ENCODE measurements around the gene ZSCAN4. TPM values are rescaled to one million over a fixed set of nuclear protein-coding genes. Genes with fewer than 3 reads are reported as not detected.
A peak's percentile ranks its signal among the peaks of the same experiment; 100 is the strongest.

The ZSCAN4 gene, protein sequence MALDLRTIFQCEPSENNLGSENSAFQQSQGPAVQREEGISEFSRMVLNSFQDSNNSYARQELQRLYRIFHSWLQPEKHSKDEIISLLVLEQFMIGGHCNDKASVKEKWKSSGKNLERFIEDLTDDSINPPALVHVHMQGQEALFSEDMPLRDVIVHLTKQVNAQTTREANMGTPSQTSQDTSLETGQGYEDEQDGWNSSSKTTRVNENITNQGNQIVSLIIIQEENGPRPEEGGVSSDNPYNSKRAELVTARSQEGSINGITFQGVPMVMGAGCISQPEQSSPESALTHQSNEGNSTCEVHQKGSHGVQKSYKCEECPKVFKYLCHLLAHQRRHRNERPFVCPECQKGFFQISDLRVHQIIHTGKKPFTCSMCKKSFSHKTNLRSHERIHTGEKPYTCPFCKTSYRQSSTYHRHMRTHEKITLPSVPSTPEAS
- not detected in 2 replicates for total RNA-seq (2014; rRNA removed; shearing (Covaris generic); ENCODE audit: low replicate concordance)

DNA sequence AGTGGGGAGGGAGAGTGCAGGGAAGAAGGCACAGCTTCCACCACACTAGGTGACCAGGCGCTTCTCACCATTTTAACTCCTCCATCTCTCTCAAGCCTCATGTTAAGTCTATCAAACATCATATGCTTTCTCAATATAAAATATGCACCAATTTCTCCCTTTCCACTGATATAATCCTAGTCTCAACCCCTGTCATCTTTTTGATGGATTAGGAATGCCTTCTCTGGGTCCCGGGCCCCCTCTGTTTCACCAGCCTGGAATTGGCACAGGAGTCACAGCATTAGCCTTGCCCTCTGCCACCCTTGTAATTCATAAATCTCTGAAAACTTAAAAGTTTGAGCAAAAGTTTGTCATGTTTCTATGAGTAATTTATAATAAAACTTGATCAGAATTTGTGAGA lies at the start of gene ZSCAN4:
TSS of gene ZSCAN4 (plus strand) at position 301 of the 400 bp plus-strand sequence. CDS start 7,211 bp downstream, outside the sequence.
- Histone ChIP-seq H3K4me2 (ENCODE audit: low read depth, low read length, poor library complexity, severe bottlenecking) (no peak within 1 kb of the TSS), H3K79me2 (ENCODE audit: low read length) (no peaks in the 10 kb centered on the region), H3K9ac (ENCODE audit: low read length) (no peak within 1 kb of the TSS), H3K27ac (ENCODE audit: low read length) (no peak within 1 kb of the TSS), H3K4me1 (ENCODE audit: low read length) (no peaks in the 10 kb centered on the region), H3K9me3 (ENCODE audit: low read length) (no peaks in the 10 kb centered on the region), H3K27me3 (ENCODE audit: low read length) (no peaks in the 10 kb centered on the region), H3K4me3 (ENCODE audit: low read length) (no peak within 1 kb of the TSS), H4K20me1 (ENCODE audit: insufficient read depth, low read depth, low read length) (no peaks in the 10 kb centered on the region), H3K9me2 (replicated peaks; ENCODE audit: insufficient read depth, low read length) (no peaks in the 10 kb centered on the region), H3K36me3 (ENCODE audit: insufficient read depth, low read length) (no peaks in the 10 kb centered on the region), H2AFZ (ENCODE audit: low read length) (no peak within 1 kb of the TSS)
- DNase-seq = no peak

DNA sequence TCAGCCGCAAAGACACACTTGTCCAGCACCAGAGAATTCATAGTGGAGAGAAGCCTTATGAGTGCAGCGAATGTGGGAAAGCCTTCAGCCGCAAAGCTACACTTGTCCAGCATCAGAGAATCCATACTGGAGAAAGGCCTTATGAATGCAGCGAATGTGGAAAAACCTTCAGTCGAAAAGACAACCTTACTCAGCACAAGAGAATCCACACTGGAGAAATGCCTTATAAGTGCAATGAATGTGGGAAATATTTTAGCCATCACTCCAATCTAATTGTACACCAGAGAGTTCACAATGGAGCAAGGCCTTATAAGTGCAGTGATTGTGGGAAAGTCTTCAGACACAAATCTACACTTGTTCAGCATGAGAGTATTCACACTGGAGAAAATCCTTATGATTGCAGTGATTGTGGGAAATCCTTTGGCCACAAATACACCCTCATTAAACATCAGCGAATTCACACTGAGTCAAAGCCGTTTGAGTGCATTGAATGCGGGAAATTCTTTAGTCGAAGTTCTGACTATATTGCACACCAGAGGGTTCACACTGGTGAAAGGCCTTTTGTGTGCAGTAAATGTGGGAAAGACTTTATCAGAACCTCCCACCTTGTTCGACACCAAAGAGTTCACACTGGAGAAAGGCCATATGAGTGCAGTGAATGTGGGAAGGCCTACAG lies 47.9 kb upstream of the ZSCAN4 start:
- Histone ChIP-seq H3K9me2 (replicated peaks; ENCODE audit: insufficient read depth, low read length) (no peaks in the 10 kb centered on the region), H3K27me3 (ENCODE audit: low read length) (no peaks in the 10 kb centered on the region), H3K4me1 (ENCODE audit: low read length) (no peaks in the 10 kb centered on the region), H3K79me2 (ENCODE audit: low read length) (peaks cover 71% of the 10 kb centered on the region), H3K9me3 (ENCODE audit: low read length) (peaks cover 96% of the 10 kb centered on the region), H2AFZ (ENCODE audit: low read length) (no peak overlapping the region), H3K9ac (ENCODE audit: low read length) (no peak overlapping the region), H3K4me3 (ENCODE audit: low read length) (no peak overlapping the region), H3K27ac (ENCODE audit: low read length) (no peak overlapping the region), H4K20me1 (ENCODE audit: insufficient read depth, low read depth, low read length) (no peaks in the 10 kb centered on the region), H3K36me3 (ENCODE audit: insufficient read depth, low read length) (peaks cover 90% of the 10 kb centered on the region), H3K4me2 (ENCODE audit: low read depth, low read length, poor library complexity, severe bottlenecking) (no peak overlapping the region)
- peak; percentile 52 for DNase-seq

DNA sequence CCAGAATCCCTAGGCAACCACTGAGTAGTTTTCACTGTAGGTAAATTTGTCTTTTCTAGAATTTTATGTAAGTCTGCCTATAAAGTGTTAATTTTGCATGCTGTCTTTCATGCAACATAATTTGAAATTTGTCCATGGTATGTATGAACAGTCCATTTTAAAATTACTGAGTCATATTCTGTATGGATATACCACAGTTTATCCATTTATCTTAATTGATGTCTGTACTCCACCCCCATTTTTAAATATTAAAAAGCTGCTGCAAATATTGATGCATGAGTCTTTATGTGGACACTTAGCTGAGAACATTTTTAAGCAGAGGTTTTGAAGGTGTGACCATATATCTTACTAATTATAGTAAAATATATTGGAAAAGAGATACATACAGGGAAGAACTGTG lies 45.6 kb upstream of the ZSCAN4 start:
- Histone ChIP-seq H3K79me2 (ENCODE audit: low read length) (peaks cover 48% of the 10 kb centered on the region), H3K36me3 (ENCODE audit: insufficient read depth, low read length) (peaks cover 67% of the 10 kb centered on the region), H4K20me1 (ENCODE audit: insufficient read depth, low read depth, low read length) (no peaks in the 10 kb centered on the region), H3K27ac (ENCODE audit: low read length) (no peak overlapping the region), H3K9ac (ENCODE audit: low read length) (no peak overlapping the region), H3K27me3 (ENCODE audit: low read length) (no peaks in the 10 kb centered on the region), H3K4me1 (ENCODE audit: low read length) (no peaks in the 10 kb centered on the region), H2AFZ (ENCODE audit: low read length) (no peak overlapping the region), H3K9me3 (ENCODE audit: low read length) (peaks cover 79% of the 10 kb centered on the region), H3K4me3 (ENCODE audit: low read length) (no peak overlapping the region), H3K4me2 (ENCODE audit: low read depth, low read length, poor library complexity, severe bottlenecking) (no peak overlapping the region), H3K9me2 (replicated peaks; ENCODE audit: insufficient read depth, low read length) (no peaks in the 10 kb centered on the region)
- no peak for DNase-seq

DNA sequence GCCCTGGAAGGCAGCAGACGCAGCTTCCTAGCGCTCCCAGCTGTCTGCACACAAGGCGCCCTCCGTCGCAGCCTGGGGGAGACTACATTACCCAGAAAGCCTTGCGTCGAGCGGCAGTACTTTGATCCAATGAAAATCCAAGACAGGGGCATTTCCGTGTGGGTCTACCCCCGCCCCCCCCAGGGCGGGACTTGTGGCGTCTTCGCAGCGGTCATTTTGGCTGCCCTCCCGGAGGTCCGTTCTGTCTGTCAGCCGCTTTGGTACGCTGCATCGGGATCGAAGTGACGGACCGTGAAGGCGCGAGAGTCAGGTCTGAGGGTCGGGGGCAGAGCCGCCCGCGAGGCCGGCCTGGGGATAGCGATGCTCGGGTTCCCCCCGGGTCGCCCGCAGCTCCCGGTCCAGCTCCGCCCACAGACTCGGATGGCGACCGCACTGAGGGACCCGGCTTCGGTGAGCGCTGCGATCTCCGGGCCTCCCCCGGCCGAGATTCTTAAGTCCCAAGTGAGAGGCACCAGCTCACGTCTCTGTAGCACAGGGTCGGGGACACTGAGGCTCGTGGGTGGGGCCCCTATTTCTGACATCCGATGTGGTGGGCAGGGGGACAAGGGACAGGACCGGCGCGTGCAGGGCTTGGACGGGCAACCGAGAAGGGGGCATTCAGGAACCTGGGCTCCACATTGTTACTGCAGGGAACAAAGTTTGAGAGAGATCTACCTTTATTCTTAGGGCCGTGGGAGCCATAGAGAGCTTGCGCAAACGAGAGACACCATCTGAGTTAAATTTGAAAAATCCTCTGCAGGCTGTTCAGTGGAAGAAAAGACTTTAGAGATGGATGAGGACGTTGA lies 35.5 kb upstream of the ZSCAN4 start, which contains the start of gene ZNF211:
TSS of gene ZNF211 (plus strand) at position 182 of the 845 bp plus-strand sequence. CDS start at position 361, 179 bp downstream.
- no peaks in the 10 kb centered on the region for H4K20me1 ChIP-seq (ENCODE audit: insufficient read depth, low read depth, low read length)
- H3K27ac ChIP-seq (ENCODE audit: low read length) = no peak within 1 kb of the TSS
- H3K27me3 ChIP-seq (ENCODE audit: low read length) = no peaks in the 10 kb centered on the region
- peaks cover 33% of the 10 kb centered on the region for H3K9me3 ChIP-seq (ENCODE audit: low read length)
- peaks cover 13% of the 10 kb centered on the region for H3K4me1 ChIP-seq (ENCODE audit: low read length)
- H3K36me3 ChIP-seq (ENCODE audit: insufficient read depth, low read length) = peaks cover 44% of the 10 kb centered on the region
- peak within 1 kb of the TSS; percentile 95 for H3K4me3 ChIP-seq (ENCODE audit: low read length)
- peak within 1 kb of the TSS; percentile 92 for H2AFZ ChIP-seq (ENCODE audit: low read length)
- no peaks in the 10 kb centered on the region for H3K9me2 ChIP-seq (replicated peaks; ENCODE audit: insufficient read depth, low read length)
- H3K9ac ChIP-seq (ENCODE audit: low read length) = peak within 1 kb of the TSS; percentile 92
- H3K4me2 ChIP-seq (ENCODE audit: low read depth, low read length, poor library complexity, severe bottlenecking) = peak within 1 kb of the TSS; percentile 96
- DNase-seq = peak; percentile 99
- peaks cover 29% of the 10 kb centered on the region for H3K79me2 ChIP-seq (ENCODE audit: low read length)

DNA sequence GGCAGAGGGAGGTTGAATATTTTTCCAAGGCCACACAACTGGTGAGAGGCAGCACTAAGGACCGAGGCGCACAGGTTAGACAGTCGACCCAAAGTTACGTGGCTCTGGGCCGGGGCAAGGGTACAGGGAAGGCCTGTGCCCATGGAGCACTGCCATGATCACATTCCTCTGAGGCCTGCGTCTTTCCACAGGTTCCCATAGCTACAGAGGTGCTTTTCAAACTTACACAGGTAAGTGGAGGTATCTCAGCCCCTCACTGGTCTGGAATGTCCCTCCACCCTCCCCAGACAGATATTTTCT lies 35.0 kb upstream of the ZSCAN4 start:
- Histone ChIP-seq H3K36me3 (ENCODE audit: insufficient read depth, low read length) (peaks cover 49% of the 10 kb centered on the region), H3K27ac (ENCODE audit: low read length) (no peak overlapping the region), H3K9me3 (ENCODE audit: low read length) (peaks cover 38% of the 10 kb centered on the region), H3K27me3 (ENCODE audit: low read length) (no peaks in the 10 kb centered on the region), H3K9me2 (replicated peaks; ENCODE audit: insufficient read depth, low read length) (no peaks in the 10 kb centered on the region), H3K4me2 (ENCODE audit: low read depth, low read length, poor library complexity, severe bottlenecking) (peak overlapping the region; percentile 96), H4K20me1 (ENCODE audit: insufficient read depth, low read depth, low read length) (no peaks in the 10 kb centered on the region), H3K9ac (ENCODE audit: low read length) (peak overlapping the region; percentile 92), H3K79me2 (ENCODE audit: low read length) (peaks cover 33% of the 10 kb centered on the region), H3K4me3 (ENCODE audit: low read length) (peak overlapping the region; percentile 95), H3K4me1 (ENCODE audit: low read length) (peaks cover 13% of the 10 kb centered on the region), H2AFZ (ENCODE audit: low read length) (peak overlapping the region; percentile 92; the same call in 1 of the 2 replicates)
- no peak for DNase-seq

DNA sequence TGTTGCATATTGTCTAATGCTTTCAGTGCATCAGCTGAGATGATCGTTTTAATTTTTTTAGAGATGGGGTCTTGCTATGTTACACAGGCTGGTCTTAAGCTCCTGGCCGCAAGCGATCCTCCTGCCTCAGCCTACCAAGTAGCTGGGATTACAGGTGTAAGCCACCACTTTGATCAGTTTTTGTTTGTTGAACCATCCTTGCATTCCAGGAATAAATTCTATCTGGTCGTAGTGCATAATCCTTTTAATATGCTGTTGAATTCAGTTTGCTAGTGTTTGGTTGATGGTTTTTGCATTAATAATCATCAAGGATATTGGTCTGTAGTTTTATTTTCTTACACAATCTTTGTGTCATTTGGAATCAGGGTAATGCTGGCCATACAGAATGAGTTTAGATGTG lies 31.4 kb upstream of the ZSCAN4 start:
- H4K20me1 ChIP-seq (ENCODE audit: insufficient read depth, low read depth, low read length) = no peaks in the 10 kb centered on the region
- no peak overlapping the region for H2AFZ ChIP-seq (ENCODE audit: low read length)
- no peaks in the 10 kb centered on the region for H3K27me3 ChIP-seq (ENCODE audit: low read length)
- H3K27ac ChIP-seq (ENCODE audit: low read length) = no peak overlapping the region
- DNase-seq = no peak
- H3K36me3 ChIP-seq (ENCODE audit: insufficient read depth, low read length) = peaks cover 82% of the 10 kb centered on the region
- H3K9me2 ChIP-seq (replicated peaks; ENCODE audit: insufficient read depth, low read length) = no peaks in the 10 kb centered on the region
- H3K79me2 ChIP-seq (ENCODE audit: low read length) = peaks cover 37% of the 10 kb centered on the region
- H3K4me2 ChIP-seq (ENCODE audit: low read depth, low read length, poor library complexity, severe bottlenecking) = no peak overlapping the region
- peaks cover 13% of the 10 kb centered on the region for H3K4me1 ChIP-seq (ENCODE audit: low read length)
- H3K9me3 ChIP-seq (ENCODE audit: low read length) = peaks cover 64% of the 10 kb centered on the region
- no peak overlapping the region for H3K9ac ChIP-seq (ENCODE audit: low read length)
- H3K4me3 ChIP-seq (ENCODE audit: low read length) = no peak overlapping the region

DNA sequence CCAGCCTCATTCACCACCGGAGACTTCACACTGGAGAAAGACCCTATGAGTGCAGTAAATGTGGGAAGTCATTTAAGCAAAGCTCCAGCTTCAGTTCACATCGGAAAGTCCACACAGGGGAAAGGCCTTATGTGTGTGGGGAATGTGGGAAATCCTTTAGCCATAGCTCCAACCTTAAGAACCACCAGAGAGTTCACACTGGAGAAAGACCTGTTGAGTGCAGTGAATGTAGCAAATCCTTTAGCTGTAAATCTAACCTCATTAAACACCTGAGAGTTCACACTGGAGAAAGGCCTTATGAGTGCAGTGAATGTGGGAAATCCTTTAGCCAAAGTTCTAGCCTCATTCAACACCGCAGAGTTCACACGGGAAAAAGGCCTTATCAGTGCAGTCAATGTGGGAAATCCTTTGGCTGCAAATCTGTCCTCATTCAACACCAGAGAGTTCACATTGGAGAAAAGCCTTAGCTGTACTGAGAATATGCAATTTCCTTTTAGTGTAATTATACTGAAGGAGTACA lies 27.0 kb upstream of the ZSCAN4 start:
- no peak overlapping the region for H3K4me2 ChIP-seq (ENCODE audit: low read depth, low read length, poor library complexity, severe bottlenecking)
- H3K36me3 ChIP-seq (ENCODE audit: insufficient read depth, low read length) = peaks cover 70% of the 10 kb centered on the region
- peaks cover 52% of the 10 kb centered on the region for H3K9me3 ChIP-seq (ENCODE audit: low read length)
- no peaks in the 10 kb centered on the region for H3K4me1 ChIP-seq (ENCODE audit: low read length)
- no peak overlapping the region for H2AFZ ChIP-seq (ENCODE audit: low read length)
- H3K27ac ChIP-seq (ENCODE audit: low read length) = no peak overlapping the region
- no peak overlapping the region for H3K9ac ChIP-seq (ENCODE audit: low read length)
- peaks cover 12% of the 10 kb centered on the region for H3K79me2 ChIP-seq (ENCODE audit: low read length)
- H3K27me3 ChIP-seq (ENCODE audit: low read length) = no peaks in the 10 kb centered on the region
- no peaks in the 10 kb centered on the region for H4K20me1 ChIP-seq (ENCODE audit: insufficient read depth, low read depth, low read length)
- DNase-seq = no peak
- no peaks in the 10 kb centered on the region for H3K9me2 ChIP-seq (replicated peaks; ENCODE audit: insufficient read depth, low read length)
- H3K4me3 ChIP-seq (ENCODE audit: low read length) = no peak overlapping the region; the same call in 1 of the 2 replicates
